ENCODE results near the gene BTNL2.

DNA sequence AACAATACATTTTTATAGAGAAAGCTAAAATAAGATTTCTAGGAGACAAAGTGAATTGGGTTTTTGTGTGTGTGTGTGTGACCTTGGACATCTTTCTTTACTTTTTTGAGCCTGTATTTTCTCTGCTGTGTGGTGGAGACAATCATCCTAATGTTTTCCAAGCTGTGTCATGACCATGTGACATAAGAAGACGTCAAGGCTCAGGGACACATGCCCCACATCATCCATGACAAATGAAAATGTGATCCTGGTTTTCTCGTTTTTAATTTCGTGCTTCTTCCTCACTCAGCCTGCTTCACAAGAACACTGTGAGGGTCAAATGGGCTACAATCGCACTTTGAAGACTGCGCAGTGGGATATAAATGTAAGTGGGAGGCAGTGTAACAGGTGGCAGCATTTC lies 3.9 kb upstream of the BTNL2 start:
- TF ChIP-seq MTA1 (IDR thresholded peaks at IDR 0.05; ENCODE audit: borderline replicate concordance) (no peak), FOXK1 (CRISPR knock-in tag; IDR thresholded peaks at IDR 0.05; ENCODE audit: borderline replicate concordance) (no peak), CHD2 (IDR thresholded peaks at IDR 0.05; ENCODE audit: low read depth, low read length) (no peak), MAFK (IDR thresholded peaks at IDR 0.05; ENCODE audit: low read length) (no peak), CBX3 (IDR thresholded peaks at IDR 0.05; ENCODE audit: borderline replicate concordance in 1 of 2, low read length in 2 of 2) (no peak), ZNF175 (CRISPR knock-in tag; IDR thresholded peaks at IDR 0.05; ENCODE audit: low read depth) (no peak), CTCF (IDR thresholded peaks at IDR 0.05 in 2 of 3, conservative IDR thresholded peaks at IDR 0.05 in 1 of 3; ENCODE audit: insufficient read depth in 2 of 3, low read depth in 1 of 3, low read length in 3 of 3) (no peak)
